ENCODE data around the gene ABCC11. TPM values are rescaled to one million over a fixed set of nuclear protein-coding genes. Genes with fewer than 3 reads are reported as not detected.
A peak's percentile ranks its signal among the peaks of the same experiment; 100 is the strongest.

Gene ABCC11
- polyA plus RNA-seq (2012; ENCODE audit: low read depth, missing spikeins) = not detected

- no peak for DNase-seq (ENCODE audit: insufficient read length, low spot score)
- TF ChIP-seq PAX5 (IDR thresholded peaks at IDR 0.05; ENCODE audit: insufficient read depth, low read length, severe bottlenecking) (no peak), POLR2AphosphoS5 (IDR thresholded peaks at IDR 0.05; ENCODE audit: low read depth, low read length) (no peak), POLR2A (IDR thresholded peaks at IDR 0.05; ENCODE audit: low read depth, low read length) (no peak)
- FAIRE-seq = no peak
Measured at GRCh38 chr16:48247311-48247710, at the start of gene ABCC11. ABCC11 (minus strand) TSS chr16:48247539; CDS start chr16:48231921, 15,618 bp downstream.

- no peak for DNase-seq (ENCODE audit: insufficient read length, low spot score)
- FAIRE-seq = no peak
- no peak for TF ChIP-seq POU2F2 (IDR thresholded peaks at IDR 0.05; ENCODE audit: low read depth, low read length)
- TF ChIP-seq POLR2A (IDR thresholded peaks at IDR 0.05; ENCODE audit: low read depth, low read length) = no peak
- TF ChIP-seq PAX5 (IDR thresholded peaks at IDR 0.05; ENCODE audit: insufficient read depth, low read length, severe bottlenecking) = no peak
- TF ChIP-seq SPI1 (IDR thresholded peaks at IDR 0.05; ENCODE audit: low read depth, low read length) = no peak
- no peak for TF ChIP-seq POLR2AphosphoS5 (IDR thresholded peaks at IDR 0.05; ENCODE audit: low read depth, low read length)
Measured at GRCh38 chr16:48295488-48296281, 48.3 kb upstream of the ABCC11 start.

- TF ChIP-seq POLR2AphosphoS5 (IDR thresholded peaks at IDR 0.05; ENCODE audit: low read depth, low read length) (no peak), POLR2A (IDR thresholded peaks at IDR 0.05; ENCODE audit: low read depth, low read length) (no peak), PAX5 (IDR thresholded peaks at IDR 0.05; ENCODE audit: insufficient read depth, low read length, severe bottlenecking) (no peak), SPI1 (IDR thresholded peaks at IDR 0.05; ENCODE audit: low read depth, low read length) (no peak), POU2F2 (IDR thresholded peaks at IDR 0.05; ENCODE audit: low read depth, low read length) (no peak), TAF1 (IDR thresholded peaks at IDR 0.05; ENCODE audit: low read depth, low read length) (no peak)
- no peak for DNase-seq (ENCODE audit: insufficient read length, low spot score)
- FAIRE-seq = no peak
Measured at GRCh38 chr16:48294724-48295123, 47.4 kb upstream of the ABCC11 start.

GRCh38 chr16:48292452-48292851 lies 45.1 kb upstream of the ABCC11 start:
- TF ChIP-seq POLR2AphosphoS5 (IDR thresholded peaks at IDR 0.05; ENCODE audit: low read depth, low read length) (no peak), POU2F2 (IDR thresholded peaks at IDR 0.05; ENCODE audit: low read depth, low read length) (no peak), TAF1 (IDR thresholded peaks at IDR 0.05; ENCODE audit: low read depth, low read length) (no peak), POLR2A (IDR thresholded peaks at IDR 0.05; ENCODE audit: low read depth, low read length) (no peak), SPI1 (IDR thresholded peaks at IDR 0.05; ENCODE audit: low read depth, low read length) (no peak), PAX5 (IDR thresholded peaks at IDR 0.05; ENCODE audit: insufficient read depth, low read length, severe bottlenecking) (no peak)
- no peak for DNase-seq (ENCODE audit: insufficient read length, low spot score)
- no peak for FAIRE-seq

- FAIRE-seq (no peak), DNase-seq (ENCODE audit: insufficient read length, low spot score) (no peak)
- TF ChIP-seq POU2F2 (IDR thresholded peaks at IDR 0.05; ENCODE audit: low read depth, low read length) (no peak), POLR2AphosphoS5 (IDR thresholded peaks at IDR 0.05; ENCODE audit: low read depth, low read length) (no peak), TAF1 (IDR thresholded peaks at IDR 0.05; ENCODE audit: low read depth, low read length) (no peak), POLR2A (IDR thresholded peaks at IDR 0.05; ENCODE audit: low read depth, low read length) (no peak), PAX5 (IDR thresholded peaks at IDR 0.05; ENCODE audit: insufficient read depth, low read length, severe bottlenecking) (no peak), SPI1 (IDR thresholded peaks at IDR 0.05; ENCODE audit: low read depth, low read length) (no peak)
Measured at GRCh38 chr16:48291754-48292153, 44.4 kb upstream of the ABCC11 start.

GRCh38 chr16:48291303-48291702 lies 44.0 kb upstream of the ABCC11 start:
- TF ChIP-seq TAF1 (IDR thresholded peaks at IDR 0.05; ENCODE audit: low read depth, low read length) = no peak
- no peak for TF ChIP-seq POU2F2 (IDR thresholded peaks at IDR 0.05; ENCODE audit: low read depth, low read length)
- no peak for TF ChIP-seq SPI1 (IDR thresholded peaks at IDR 0.05; ENCODE audit: low read depth, low read length)
- TF ChIP-seq POLR2AphosphoS5 (IDR thresholded peaks at IDR 0.05; ENCODE audit: low read depth, low read length) = no peak
- no peak for TF ChIP-seq POLR2A (IDR thresholded peaks at IDR 0.05; ENCODE audit: low read depth, low read length)
- TF ChIP-seq PAX5 (IDR thresholded peaks at IDR 0.05; ENCODE audit: insufficient read depth, low read length, severe bottlenecking) = no peak
- DNase-seq (ENCODE audit: insufficient read length, low spot score) (no peak), FAIRE-seq (no peak)

GRCh38 chr16:48287239-48287638 lies 39.9 kb upstream of the ABCC11 start:
- FAIRE-seq (no peak), DNase-seq (ENCODE audit: insufficient read length, low spot score) (no peak)
- TF ChIP-seq PAX5 (IDR thresholded peaks at IDR 0.05; ENCODE audit: insufficient read depth, low read length, severe bottlenecking) (no peak), POU2F2 (IDR thresholded peaks at IDR 0.05; ENCODE audit: low read depth, low read length) (no peak), TAF1 (IDR thresholded peaks at IDR 0.05; ENCODE audit: low read depth, low read length) (no peak), POLR2AphosphoS5 (IDR thresholded peaks at IDR 0.05; ENCODE audit: low read depth, low read length) (no peak), SPI1 (IDR thresholded peaks at IDR 0.05; ENCODE audit: low read depth, low read length) (no peak), POLR2A (IDR thresholded peaks at IDR 0.05; ENCODE audit: low read depth, low read length) (no peak)

GRCh38 chr16:48284772-48285409 lies 37.6 kb upstream of the ABCC11 start:
- FAIRE-seq = peak; percentile 75
- no peak for DNase-seq (ENCODE audit: insufficient read length, low spot score)
- no peak for TF ChIP-seq POU2F2 (IDR thresholded peaks at IDR 0.05; ENCODE audit: low read depth, low read length)
- no peak for TF ChIP-seq TAF1 (IDR thresholded peaks at IDR 0.05; ENCODE audit: low read depth, low read length)
- TF ChIP-seq POLR2AphosphoS5 (IDR thresholded peaks at IDR 0.05; ENCODE audit: low read depth, low read length) = no peak
- no peak for TF ChIP-seq SPI1 (IDR thresholded peaks at IDR 0.05; ENCODE audit: low read depth, low read length)
- TF ChIP-seq PAX5 (IDR thresholded peaks at IDR 0.05; ENCODE audit: insufficient read depth, low read length, severe bottlenecking) = no peak
- no peak for TF ChIP-seq POLR2A (IDR thresholded peaks at IDR 0.05; ENCODE audit: low read depth, low read length)

- no peak for FAIRE-seq
- TF ChIP-seq TAF1 (IDR thresholded peaks at IDR 0.05; ENCODE audit: low read depth, low read length) = no peak
Measured at GRCh38 chr16:48282636-48283263, 35.4 kb upstream of the ABCC11 start.

More at GRCh38 chr16:48282636-48283263, 35.4 kb upstream of the ABCC11 start:
- DNase-seq (ENCODE audit: insufficient read length, low spot score) = no peak
